COLO829 (cell line): ENCODE data around the gene FAM181B.

Experiments used
- DNase-seq: peaks from one replicate; pipeline ENCODE4 v3.0.0; 2012; ENCODE audit warnings: low spot score

FAM181B gene

GRCh38 chr11:82682003-82682751, 51.5 kb downstream of the FAM181B start:
- peak; percentile 56 for DNase-seq

GRCh38 chr11:82680252-82680651, 53.4 kb downstream of the FAM181B start:
- DNase-seq = no peak
